ENCODE measurements around the gene GRIN2C.

Gene GRIN2C

GRCh38 chr17:74842599-74843351 is 16.9 kb downstream of the GRIN2C start:
- no peak for DNase-seq

- DNase-seq, result no peak
These were observed 17.5 kb downstream of the GRIN2C start for GRCh38 chr17:74842146-74842598.

GRCh38 chr17:74840989-74841666 is 18.6 kb downstream of the GRIN2C start:
- DNase-seq, result no peak

GRCh38 chr17:74839990-74840852 is 19.5 kb downstream of the GRIN2C start:
- no peak for DNase-seq

GRCh38 chr17:74838274-74838673 is 21.4 kb downstream of the GRIN2C start:
- no peak for DNase-seq

GRCh38 chr17:74836691-74837467 is 22.8 kb downstream of the GRIN2C start:
- no peak for DNase-seq

GRCh38 chr17:74836191-74836590 is 23.5 kb downstream of the GRIN2C start:
- no peak for DNase-seq

GRCh38 chr17:74833501-74834377 is 25.9 kb downstream of the GRIN2C start:
- DNase-seq, result no peak

GRCh38 chr17:74832421-74832820 is 27.3 kb downstream of the GRIN2C start:
- DNase-seq, result no peak

GRCh38 chr17:74831444-74832146 is 28.1 kb downstream of the GRIN2C start:
- no peak for DNase-seq

- DNase-seq, result no peak
These were observed 28.8 kb downstream of the GRIN2C start for GRCh38 chr17:74830861-74831260.

GRCh38 chr17:74827800-74828199 is 31.9 kb downstream of the GRIN2C start:
- no peak for DNase-seq

- DNase-seq, result no peak
These were observed 33.5 kb downstream of the GRIN2C start for GRCh38 chr17:74825952-74826719.

- no peak for DNase-seq
These were observed 34.6 kb downstream of the GRIN2C start for GRCh38 chr17:74824961-74825627.

GRCh38 chr17:74822939-74823367 is 36.7 kb downstream of the GRIN2C start:
- DNase-seq, result no peak

GRCh38 chr17:74822335-74822938 is 37.2 kb downstream of the GRIN2C start:
- DNase-seq, result no peak

- no peak for DNase-seq
These were observed 37.9 kb downstream of the GRIN2C start for GRCh38 chr17:74821655-74822334.

- no peak for DNase-seq
These were observed 39.8 kb downstream of the GRIN2C start for GRCh38 chr17:74819801-74820436.

Measured in RPMI8226 (cell line).